Measurements from ENCODE around the gene SELENOM.

The SELENOM gene, protein sequence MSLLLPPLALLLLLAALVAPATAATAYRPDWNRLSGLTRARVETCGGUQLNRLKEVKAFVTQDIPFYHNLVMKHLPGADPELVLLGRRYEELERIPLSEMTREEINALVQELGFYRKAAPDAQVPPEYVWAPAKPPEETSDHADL

DNA sequence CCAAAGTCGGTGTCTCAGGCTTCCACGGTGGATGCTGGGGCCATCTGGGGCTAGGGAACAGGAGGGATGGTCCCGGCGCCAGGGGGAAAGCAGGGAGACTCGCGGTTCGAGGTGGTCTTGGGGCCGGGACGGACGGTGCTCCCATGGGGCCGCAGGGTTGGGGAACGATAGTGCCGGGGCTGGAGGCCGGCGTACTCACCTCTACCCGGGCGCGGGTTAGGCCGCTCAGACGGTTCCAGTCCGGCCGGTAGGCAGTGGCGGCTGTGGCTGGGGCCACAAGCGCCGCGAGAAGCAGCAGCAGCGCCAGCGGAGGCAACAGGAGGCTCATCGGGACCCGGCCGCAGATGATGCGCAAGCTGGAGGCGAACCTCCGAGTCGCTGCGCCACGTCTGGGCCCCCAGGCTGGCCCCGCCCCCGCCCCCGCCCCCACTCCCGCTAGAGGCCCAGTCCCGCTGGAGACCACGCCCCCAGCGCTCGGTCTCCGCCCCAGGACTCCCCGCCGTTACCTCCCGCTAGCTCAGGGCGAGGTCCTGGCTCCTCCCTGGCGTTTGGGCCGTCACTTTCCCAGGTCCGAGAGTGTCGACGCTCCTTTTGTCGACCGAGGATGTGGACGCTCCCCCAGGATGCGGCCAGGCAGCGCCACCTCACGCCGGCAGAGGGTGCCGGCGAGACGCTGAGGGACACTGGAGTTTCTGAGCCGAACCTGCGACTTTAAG lies at the start of gene SELENOM:
SELENOM (minus strand) TSS at position 391 of the 716 bp plus-strand sequence; CDS start at position 328, 63 bp downstream.
- peak; percentile 68 for DNase-seq (ENCODE audit: insufficient read length, low spot score)
- TF ChIP-seq, protein P1, sequence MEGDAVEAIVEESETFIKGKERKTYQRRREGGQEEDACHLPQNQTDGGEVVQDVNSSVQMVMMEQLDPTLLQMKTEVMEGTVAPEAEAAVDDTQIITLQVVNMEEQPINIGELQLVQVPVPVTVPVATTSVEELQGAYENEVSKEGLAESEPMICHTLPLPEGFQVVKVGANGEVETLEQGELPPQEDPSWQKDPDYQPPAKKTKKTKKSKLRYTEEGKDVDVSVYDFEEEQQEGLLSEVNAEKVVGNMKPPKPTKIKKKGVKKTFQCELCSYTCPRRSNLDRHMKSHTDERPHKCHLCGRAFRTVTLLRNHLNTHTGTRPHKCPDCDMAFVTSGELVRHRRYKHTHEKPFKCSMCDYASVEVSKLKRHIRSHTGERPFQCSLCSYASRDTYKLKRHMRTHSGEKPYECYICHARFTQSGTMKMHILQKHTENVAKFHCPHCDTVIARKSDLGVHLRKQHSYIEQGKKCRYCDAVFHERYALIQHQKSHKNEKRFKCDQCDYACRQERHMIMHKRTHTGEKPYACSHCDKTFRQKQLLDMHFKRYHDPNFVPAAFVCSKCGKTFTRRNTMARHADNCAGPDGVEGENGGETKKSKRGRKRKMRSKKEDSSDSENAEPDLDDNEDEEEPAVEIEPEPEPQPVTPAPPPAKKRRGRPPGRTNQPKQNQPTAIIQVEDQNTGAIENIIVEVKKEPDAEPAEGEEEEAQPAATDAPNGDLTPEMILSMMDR (IDR thresholded peaks at IDR 0.05; ENCODE audit: insufficient read depth, missing control alignments): peak; percentile 78
- no peak for FAIRE-seq

DNA sequence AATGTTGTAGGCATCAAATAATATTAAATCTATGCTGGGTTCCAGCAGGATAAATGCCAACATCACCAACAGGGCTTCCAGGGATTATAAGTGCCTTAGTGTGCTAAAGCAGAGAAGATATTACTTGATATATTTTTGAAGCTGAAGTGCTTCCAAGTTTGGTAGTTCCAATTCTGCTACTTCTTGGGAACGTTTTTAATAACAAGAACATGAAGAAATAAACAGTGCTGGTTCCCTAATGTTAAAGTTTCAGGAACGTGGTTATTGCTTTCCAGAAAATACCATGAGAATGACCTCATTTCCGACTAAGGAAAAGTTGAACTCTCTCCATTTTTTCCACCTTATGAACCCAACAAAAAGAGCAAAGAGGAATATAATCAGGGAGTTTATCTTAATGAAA lies 48.1 kb upstream of the SELENOM start:
- TF ChIP-seq, protein P1 (IDR thresholded peaks at IDR 0.05; ENCODE audit: insufficient read depth, missing control alignments): no peak
- FAIRE-seq (no peak), DNase-seq (ENCODE audit: insufficient read length, low spot score) (no peak)

DNA sequence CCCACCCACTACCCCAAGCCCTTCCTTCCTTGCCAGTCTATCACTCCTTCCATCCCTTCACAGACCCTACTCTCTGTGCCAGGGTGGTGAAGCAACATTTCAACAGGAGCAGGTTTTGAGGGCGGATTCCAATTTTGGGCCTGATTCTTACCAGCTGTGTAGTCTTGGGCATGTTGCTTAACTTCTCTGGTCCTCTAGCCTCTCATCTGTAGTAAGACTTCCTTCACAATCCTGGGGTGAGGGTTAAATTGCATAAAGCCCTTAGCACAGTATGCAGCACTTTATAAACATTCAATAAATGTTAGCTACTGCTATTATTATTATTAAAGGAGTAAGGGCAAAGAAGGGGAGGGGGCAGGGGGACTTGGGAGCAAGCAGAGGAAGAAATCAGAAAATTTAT lies 47.6 kb upstream of the SELENOM start:
- DNase-seq (ENCODE audit: insufficient read length, low spot score) (no peak), FAIRE-seq (no peak)
- TF ChIP-seq, protein P1 (IDR thresholded peaks at IDR 0.05; ENCODE audit: insufficient read depth, missing control alignments): no peak

DNA sequence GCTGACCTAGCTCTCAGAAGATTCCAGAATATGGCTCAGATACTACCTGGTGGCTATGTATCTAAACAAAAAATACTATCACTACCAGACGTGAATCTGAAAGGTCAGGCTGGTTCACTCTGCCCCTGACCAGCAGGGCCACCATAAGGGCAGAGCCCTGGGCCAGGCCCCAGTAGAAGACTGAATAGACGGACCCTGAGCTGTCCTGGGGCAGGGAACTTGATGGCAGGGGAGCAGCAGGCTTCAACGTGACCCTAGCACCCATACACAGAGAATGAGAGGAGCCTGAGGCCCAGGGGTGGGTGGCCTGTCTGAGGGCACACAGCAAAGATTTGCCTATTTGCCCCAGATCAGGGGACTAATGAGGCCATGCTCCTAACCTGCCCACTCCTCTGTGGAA lies 46.0 kb upstream of the SELENOM start:
- no peak for FAIRE-seq
- TF ChIP-seq, protein P1 (IDR thresholded peaks at IDR 0.05; ENCODE audit: insufficient read depth, missing control alignments): no peak
- DNase-seq (ENCODE audit: insufficient read length, low spot score): no peak

DNA sequence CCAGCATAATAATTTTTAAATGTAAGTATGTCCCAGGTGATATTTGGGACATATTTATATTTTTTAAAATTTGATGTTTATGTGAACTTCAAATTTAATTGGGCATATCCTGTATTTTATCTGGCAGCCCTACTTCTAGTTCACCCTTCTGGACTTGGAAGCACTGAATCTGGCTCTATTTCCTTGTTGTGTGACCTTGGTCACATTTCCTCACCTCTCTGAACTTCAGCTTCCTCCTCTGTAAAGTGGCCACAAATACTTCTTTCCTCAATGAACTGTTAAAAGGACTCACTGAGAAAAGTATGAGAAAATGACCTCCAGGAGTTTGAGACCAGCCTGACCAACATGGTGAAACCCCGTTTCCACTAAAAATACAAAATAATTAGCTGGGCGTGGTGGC lies 44.5 kb upstream of the SELENOM start:
- no peak for FAIRE-seq

DNA sequence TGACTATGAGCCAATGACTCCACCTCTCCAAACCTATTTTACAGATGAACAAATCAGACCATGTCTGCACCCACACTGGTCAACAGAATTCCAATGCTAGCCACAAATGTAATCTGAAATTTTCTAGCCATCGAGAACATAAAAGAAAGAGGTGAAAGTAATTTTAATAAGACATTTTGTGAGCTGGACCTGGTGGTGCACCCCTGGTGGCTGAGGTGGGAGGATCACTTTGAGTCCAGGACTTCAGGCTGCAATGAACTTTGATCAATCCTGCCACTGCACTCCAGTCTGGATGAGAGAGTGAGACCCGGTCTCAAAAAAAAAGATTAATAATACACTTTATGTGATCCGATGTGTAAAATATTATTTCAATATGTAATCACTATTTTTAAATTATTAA lies 43.2 kb upstream of the SELENOM start:
- FAIRE-seq (no peak), DNase-seq (ENCODE audit: insufficient read length, low spot score) (no peak)

More for the DNA sequence above, 44.5 kb upstream of the SELENOM start:
- DNase-seq (ENCODE audit: insufficient read length, low spot score): no peak
- TF ChIP-seq, protein P1 (IDR thresholded peaks at IDR 0.05; ENCODE audit: insufficient read depth, missing control alignments): no peak

More for the DNA sequence above, 43.2 kb upstream of the SELENOM start:
- TF ChIP-seq, protein P1 (IDR thresholded peaks at IDR 0.05; ENCODE audit: insufficient read depth, missing control alignments): no peak
